Fibroblast of villous mesenchyme (primary cell): ENCODE results near the gene TMPRSS15. TPM values are rescaled to one million over a fixed set of nuclear protein-coding genes. Genes with fewer than 3 reads are reported as not detected.

Experiments used
- DNase-seq: peaks from one replicate; pipeline ENCODE4 v3.0.0-alpha.2; 2010; ENCODE audit warnings: low read depth
- H3K4me3 ChIP-seq: 2 replicates; pipeline ENCODE4 v1.5.1; 2011; ENCODE audit warnings: low read depth, mild to moderate bottlenecking, low read length
- total RNA-seq: library from RNA; depleted of rRNA; stranded (reverse); fragments of >200 nt; gene quantifications from 2 replicates; pipeline ENCODE4 v1.2.3, GENCODE V29; 2012
- TF ChIP-seq, protein P1 (sequence below): IDR thresholded peaks from 2 replicates; pipeline ENCODE4 v1.5.1; 2012; ENCODE audit warnings: low read depth, mild to moderate bottlenecking, low read length; ENCODE audit not compliant: insufficient read depth

The TMPRSS15 gene
- total RNA-seq, 1 donor: not detected

DNA sequence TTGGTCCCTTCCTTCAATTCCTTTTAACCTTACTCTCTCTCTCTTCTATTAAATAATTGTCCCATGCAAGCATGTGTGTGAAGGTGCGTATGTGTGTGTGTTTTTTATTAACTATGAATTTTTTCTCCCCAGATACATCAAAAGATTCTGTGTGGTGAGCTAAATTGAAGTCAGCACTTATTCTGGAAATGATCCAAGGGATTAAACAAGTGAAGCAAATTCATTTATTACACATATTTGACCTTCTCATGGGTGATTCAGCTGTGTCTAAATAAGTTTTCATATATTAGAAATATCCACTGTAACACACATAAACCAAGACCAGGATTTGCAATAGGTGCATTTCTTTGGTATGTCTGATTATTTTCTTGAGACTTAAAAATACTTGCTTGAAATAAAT is 134.7 kb downstream of the TMPRSS15 start:
- TF ChIP-seq, protein P1, sequence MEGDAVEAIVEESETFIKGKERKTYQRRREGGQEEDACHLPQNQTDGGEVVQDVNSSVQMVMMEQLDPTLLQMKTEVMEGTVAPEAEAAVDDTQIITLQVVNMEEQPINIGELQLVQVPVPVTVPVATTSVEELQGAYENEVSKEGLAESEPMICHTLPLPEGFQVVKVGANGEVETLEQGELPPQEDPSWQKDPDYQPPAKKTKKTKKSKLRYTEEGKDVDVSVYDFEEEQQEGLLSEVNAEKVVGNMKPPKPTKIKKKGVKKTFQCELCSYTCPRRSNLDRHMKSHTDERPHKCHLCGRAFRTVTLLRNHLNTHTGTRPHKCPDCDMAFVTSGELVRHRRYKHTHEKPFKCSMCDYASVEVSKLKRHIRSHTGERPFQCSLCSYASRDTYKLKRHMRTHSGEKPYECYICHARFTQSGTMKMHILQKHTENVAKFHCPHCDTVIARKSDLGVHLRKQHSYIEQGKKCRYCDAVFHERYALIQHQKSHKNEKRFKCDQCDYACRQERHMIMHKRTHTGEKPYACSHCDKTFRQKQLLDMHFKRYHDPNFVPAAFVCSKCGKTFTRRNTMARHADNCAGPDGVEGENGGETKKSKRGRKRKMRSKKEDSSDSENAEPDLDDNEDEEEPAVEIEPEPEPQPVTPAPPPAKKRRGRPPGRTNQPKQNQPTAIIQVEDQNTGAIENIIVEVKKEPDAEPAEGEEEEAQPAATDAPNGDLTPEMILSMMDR: no peak
- H3K4me3 ChIP-seq: no peak overlapping the region

DNA sequence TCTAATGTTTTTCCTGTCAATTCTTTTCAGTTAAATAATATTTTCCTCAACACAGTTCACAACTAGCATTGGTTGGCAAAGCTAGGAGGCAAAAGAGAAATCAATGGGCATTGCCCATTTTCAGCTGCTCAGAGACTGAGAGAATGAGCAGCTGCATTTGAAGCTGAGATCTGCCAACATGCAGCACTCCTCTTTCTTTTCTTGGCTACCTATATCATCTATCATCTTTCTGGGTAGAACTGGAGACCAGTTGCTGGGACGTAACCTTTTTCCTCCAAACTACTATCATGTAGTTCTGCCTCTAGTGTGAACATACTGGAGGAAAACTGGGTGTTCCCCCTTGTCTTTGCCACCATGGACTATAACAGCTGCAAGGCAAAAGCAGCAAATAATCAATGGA is 136.1 kb downstream of the TMPRSS15 start:
- TF ChIP-seq, protein P1: no peak
- H3K4me3 ChIP-seq: no peak overlapping the region
- no peak for DNase-seq

More for the DNA sequence above, 134.7 kb downstream of the TMPRSS15 start:
- no peak for DNase-seq

DNA sequence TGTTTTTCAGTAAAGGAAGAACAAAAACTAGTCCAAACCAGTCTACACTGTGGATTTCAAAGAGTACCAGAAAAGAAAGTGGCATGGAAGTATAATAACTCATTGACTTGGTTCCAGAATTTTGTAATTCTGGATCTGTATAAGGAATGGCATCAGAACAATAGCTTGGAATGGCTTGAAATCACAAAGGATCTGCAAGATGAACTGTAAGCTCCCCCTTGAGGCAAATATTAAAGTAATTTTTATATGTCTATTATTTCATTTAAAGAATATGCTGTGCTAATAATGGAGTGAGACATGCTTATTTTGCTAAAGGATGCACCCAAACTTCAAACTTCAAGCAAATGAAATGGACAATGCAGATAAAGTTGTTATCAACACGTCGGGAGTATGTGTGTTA is 137.6 kb downstream of the TMPRSS15 start:
- TF ChIP-seq, protein P1: no peak
- DNase-seq: no peak
- H3K4me3 ChIP-seq: no peak overlapping the region

DNA sequence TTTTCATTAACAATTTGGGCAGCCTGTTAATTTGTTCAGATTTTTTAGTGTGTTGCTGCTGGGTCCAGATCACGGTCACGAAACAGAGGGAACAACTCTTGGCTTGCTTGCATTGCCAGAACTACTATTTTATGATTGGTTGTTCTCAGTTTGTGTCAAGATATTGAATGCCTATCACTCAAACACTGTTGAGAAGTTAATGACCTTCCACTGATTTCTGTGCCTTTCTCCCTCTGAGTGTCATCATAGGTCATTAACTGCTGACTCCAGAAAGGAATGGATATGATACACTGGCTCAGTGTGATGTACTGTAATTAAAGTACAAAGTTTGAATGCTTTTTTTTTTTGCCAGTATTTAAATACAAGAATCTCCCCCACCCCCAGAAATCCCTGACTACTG is 149.8 kb downstream of the TMPRSS15 start:
- no peak overlapping the region for H3K4me3 ChIP-seq
- DNase-seq: no peak
- TF ChIP-seq, protein P1: no peak

DNA sequence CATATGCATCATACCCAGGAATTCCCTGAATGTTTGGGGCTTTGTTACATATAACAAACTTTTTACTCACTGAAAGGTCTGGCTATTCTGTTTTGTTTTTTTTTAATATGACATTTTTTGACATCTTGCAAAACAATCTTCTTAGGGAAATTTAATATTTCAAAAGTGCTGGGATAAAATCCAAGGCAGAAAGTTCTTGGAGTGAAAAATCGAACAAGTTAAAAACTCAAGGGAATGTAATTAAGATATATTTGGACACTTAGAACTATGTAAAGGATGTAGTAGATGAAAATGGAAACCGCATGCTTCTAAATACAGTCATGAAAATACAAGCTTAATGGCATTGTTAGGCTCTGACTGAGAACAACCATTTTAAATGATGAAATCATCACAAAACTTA is 150.4 kb downstream of the TMPRSS15 start:
- DNase-seq: no peak
- TF ChIP-seq, protein P1: no peak
- no peak overlapping the region for H3K4me3 ChIP-seq

DNA sequence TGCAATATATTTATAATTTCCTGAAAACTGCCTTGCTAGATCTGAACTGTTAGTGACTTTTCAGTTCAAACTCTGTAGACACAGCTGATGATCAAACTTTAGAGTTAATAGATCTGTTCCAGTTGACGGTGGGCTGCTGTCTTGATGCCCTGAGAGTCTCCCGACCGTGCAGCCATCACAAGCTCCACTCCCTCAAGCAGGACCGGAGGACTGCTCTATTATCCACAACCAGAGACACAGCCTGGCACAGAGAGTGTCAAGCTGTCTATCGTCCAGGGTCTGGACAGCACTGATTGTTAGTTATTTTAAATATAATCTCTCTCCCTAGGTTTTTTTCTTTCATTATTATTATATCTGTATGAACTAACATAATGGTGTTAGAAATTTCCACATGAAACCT is 150.9 kb downstream of the TMPRSS15 start:
- DNase-seq: no peak
- H3K4me3 ChIP-seq: no peak overlapping the region
- TF ChIP-seq, protein P1: no peak

DNA sequence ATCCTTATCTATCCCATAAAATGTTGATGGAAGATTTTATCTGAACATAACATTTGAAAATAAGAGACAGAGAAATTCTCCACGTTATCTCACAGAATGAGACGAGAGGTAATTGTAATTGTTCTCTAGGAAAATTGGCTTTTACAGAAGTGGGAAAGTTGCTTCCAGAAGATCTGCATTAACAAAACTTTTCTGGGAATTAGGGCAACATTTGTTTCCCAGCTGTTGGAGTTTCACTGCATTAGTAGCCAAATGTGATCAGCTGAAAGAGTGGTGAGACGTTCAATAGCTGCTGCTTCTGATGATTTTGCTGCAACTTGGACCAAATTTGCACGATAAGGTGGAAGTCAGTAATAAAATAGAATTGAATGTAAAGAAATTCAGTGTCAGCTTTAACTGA is 151.3 kb downstream of the TMPRSS15 start:
- TF ChIP-seq, protein P1: no peak
- no peak for DNase-seq

More for the DNA sequence above, 151.3 kb downstream of the TMPRSS15 start:
- H3K4me3 ChIP-seq: no peak overlapping the region
